H1 (cell line): ENCODE measurements around the gene UQCRC2. TPM values are rescaled to one million over a fixed set of nuclear protein-coding genes. Genes with fewer than 3 reads are reported as not detected.
"Not testable (repeated sequence)": the region's sequence is repeated elsewhere in the genome, so short reads cannot be mapped to it uniquely, and the experiment has no call there.

Source experiments
- CTCF ChIA-PET: fragments of 300-600 bp; sonication (Branson Sonifier 250); formaldehyde crosslinking; loops from one replicate; lab custom pipeline; 2021; ENCODE audit not compliant: partially characterized antibody; lab: Charles Lee
- POLR2A ChIA-PET: fragments of 300-600 bp; sonication (Branson Sonifier 250); formaldehyde crosslinking; loops from one replicate; lab custom pipeline; 2021; ENCODE audit warnings: inconsistent platforms; ENCODE audit not compliant: partially characterized antibody; lab: Charles Lee
- DNase-seq, 2 experiments: peaks; one replicate each; pipeline versions ENCODE4 v3.0.0 to v3.0.0-alpha.2; 2010 to 2022; ENCODE audit warnings: low spot score in 2 of 2, low read depth in 1 of 2, mixed read lengths in 1 of 2
- FAIRE-seq: peaks from 2 replicates; lab custom pipeline; 2011; peaks lifted over from hg19 to GRCh38; lab: Jason Lieb, UNC
- H2AFZ ChIP-seq: 2 replicates; pipeline ENCODE4 v1.8.1; 2012; ENCODE audit warnings: low read length, inconsistent platforms
- H2AK5ac ChIP-seq: 2 replicates; pipeline ENCODE4 v1.6.1; 2013; ENCODE audit warnings: low read depth, low read length
- H2BK120ac ChIP-seq: replicated peaks from 2 replicates; pipeline ENCODE3; 2013; ENCODE audit warnings: low read depth, low read length, inconsistent platforms
- H2BK12ac ChIP-seq: 2 replicates; pipeline ENCODE4 v1.6.1; 2013; ENCODE audit warnings: low read depth, low read length
- H2BK15ac ChIP-seq: 2 replicates; pipeline ENCODE4 v1.6.1; 2013; ENCODE audit warnings: low read length
- H2BK20ac ChIP-seq: 2 replicates; pipeline ENCODE4 v1.6.1; 2013; ENCODE audit warnings: low read length
- H2BK5ac ChIP-seq: 2 replicates; pipeline ENCODE4 v1.6.1; 2013; ENCODE audit warnings: low read depth, low read length
- H3K14ac ChIP-seq: 2 replicates; pipeline ENCODE4 v1.6.1; 2013; ENCODE audit warnings: inconsistent platforms; ENCODE audit not compliant: insufficient read length
- H3K18ac ChIP-seq: 2 replicates; pipeline ENCODE4 v1.6.1; 2013; ENCODE audit warnings: low read length; ENCODE audit errors: extremely low read depth
- H3K23ac ChIP-seq: 2 replicates; pipeline ENCODE4 v1.6.1; 2013; ENCODE audit warnings: inconsistent platforms; ENCODE audit not compliant: insufficient read length
- H3K23me2 ChIP-seq: 2 replicates; pipeline ENCODE4 v1.6.1; 2013; ENCODE audit warnings: low read depth, low read length
- H3K27ac ChIP-seq: 2 replicates; pipeline ENCODE4 v1.6.1; 2011; ENCODE audit warnings: low read depth, low read length, inconsistent platforms
- H3K27me3 ChIP-seq, 4 experiments: replicated peaks in 1 of 4; 1 replicate in 1 of 4; 2 replicates in 3 of 4; pipeline versions ENCODE4 v1.6.1 to v1.8.1; 2011 to 2013; ENCODE audit warnings: low read length in 3 of 4, mild to moderate bottlenecking in 3 of 4, inconsistent platforms in 2 of 4, mixed read lengths in 2 of 4, moderate library complexity in 1 of 4; ENCODE audit not compliant: control insufficient read depth in 3 of 4, insufficient read depth in 3 of 4; ENCODE audit errors: extremely low read depth in 1 of 4
- H3K36me3 ChIP-seq, 4 experiments: 2 replicates each; pipeline versions ENCODE4 v1.6.1 to v1.8.1; 2011 to 2013; ENCODE audit warnings: mild to moderate bottlenecking in 4 of 4, low read length in 3 of 4, moderate library complexity in 2 of 4, control low read depth in 1 of 4, inconsistent platforms in 1 of 4; ENCODE audit not compliant: insufficient read depth in 4 of 4, control insufficient read depth in 2 of 4
- H3K4ac ChIP-seq: replicated peaks from 2 replicates; pipeline ENCODE3; 2013; ENCODE audit warnings: low read length, low read depth, mixed read lengths, inconsistent platforms; ENCODE audit not compliant: insufficient read length
- H3K4me1 ChIP-seq, 4 experiments: replicated peaks in 1 of 4; 1 replicate in 1 of 4; 2 replicates in 3 of 4; pipeline versions ENCODE4 v1.6.1 to v1.8.1; 2011 to 2013; ENCODE audit warnings: low read length in 3 of 4, inconsistent platforms in 2 of 4, mixed read lengths in 1 of 4; ENCODE audit not compliant: insufficient read depth in 4 of 4, control insufficient read depth in 3 of 4
- H3K4me2 ChIP-seq, 2 experiments: 2 replicates each; pipeline versions ENCODE4 v1.6.1 to v1.8.1; 2011 to 2013; ENCODE audit warnings: low read depth in 2 of 2, low read length in 2 of 2, control low read depth in 1 of 2, inconsistent platforms in 1 of 2, mild to moderate bottlenecking in 1 of 2; ENCODE audit not compliant: insufficient read depth in 1 of 2
- H3K4me3 ChIP-seq, 4 experiments: fragments of 200-600, 300-600 bp in 1 of 4; sonication (generic), shearing (Covaris generic), sonication (Bioruptor Twin) in 1 of 4; 2 replicates each; pipeline versions ENCODE4 v1.5.1 to v1.8.1; 2011 to 2016; ENCODE audit warnings: low read length in 4 of 4, low read depth in 3 of 4, control low read depth in 2 of 4, inconsistent platforms in 2 of 4, mild to moderate bottlenecking in 2 of 4, mixed read lengths in 1 of 4, moderate library complexity in 1 of 4; ENCODE audit not compliant: insufficient read depth in 2 of 4; ENCODE audit errors: extremely low read depth in 1 of 4
- H3K56ac ChIP-seq: replicated peaks from 2 replicates; pipeline ENCODE3; 2013; ENCODE audit warnings: low read depth, mild to moderate bottlenecking, mixed read lengths, low read length, inconsistent platforms; ENCODE audit not compliant: insufficient read length
- H3K79me1 ChIP-seq: 2 replicates; pipeline ENCODE4 v1.6.1; 2013; ENCODE audit warnings: low read depth, low read length, control low read depth
- H3K79me2 ChIP-seq, 2 experiments: 2 replicates each; pipeline versions ENCODE4 v1.6.1 to v1.8.1; 2012 to 2013; ENCODE audit warnings: low read length in 2 of 2, mild to moderate bottlenecking in 2 of 2, inconsistent platforms in 1 of 2; ENCODE audit not compliant: insufficient read depth in 2 of 2, control insufficient read depth in 1 of 2
- H3K9ac ChIP-seq, 4 experiments: replicated peaks in 1 of 4; 1 replicate in 1 of 4; 2 replicates in 3 of 4; pipeline versions ENCODE4 v1.6.1 to v1.8.1; 2011 to 2013; ENCODE audit warnings: low read depth in 3 of 4, low read length in 3 of 4, control low read depth in 2 of 4, mild to moderate bottlenecking in 2 of 4, moderate library complexity in 2 of 4, inconsistent platforms in 1 of 4; ENCODE audit errors: extremely low read depth in 1 of 4
- H3K9me3 ChIP-seq, 2 experiments: 2 replicates each; pipeline versions ENCODE4 v1.6.1 to v1.8.1; 2012 to 2013; ENCODE audit warnings: mild to moderate bottlenecking in 2 of 2, moderate library complexity in 2 of 2, control low read depth in 1 of 2, inconsistent platforms in 1 of 2, low read depth in 1 of 2, low read length in 1 of 2, mixed read lengths in 1 of 2; ENCODE audit not compliant: insufficient read depth in 2 of 2
- H4K20me1 ChIP-seq, 2 experiments: replicated peaks in 1 of 2; 2 replicates each; pipeline versions ENCODE3 to v1.8.1; 2011 to 2013; ENCODE audit warnings: inconsistent platforms in 2 of 2, low read length in 2 of 2, mild to moderate bottlenecking in 1 of 2; ENCODE audit not compliant: insufficient read depth in 2 of 2, control insufficient read depth in 1 of 2
- H4K5ac ChIP-seq: 2 replicates; pipeline ENCODE4 v1.6.1; 2013; ENCODE audit warnings: low read length, low read depth, mixed read lengths, inconsistent platforms; ENCODE audit not compliant: insufficient read length
- H4K8ac ChIP-seq: 2 replicates; pipeline ENCODE4 v1.8.0; 2013; ENCODE audit warnings: mild to moderate bottlenecking, moderate library complexity, low read length, inconsistent platforms; ENCODE audit not compliant: insufficient read depth; ENCODE audit errors: extremely low read depth
- H4K91ac ChIP-seq: replicated peaks from 2 replicates; pipeline ENCODE3; 2013; ENCODE audit warnings: low read length, mixed read lengths, inconsistent platforms; ENCODE audit not compliant: insufficient read length
- WGBS, 2 experiments: shearing (Covaris generic) in 1 of 2; methylation state at CpG; one replicate each; pipeline versions ENCODE4 v1.1.6 to v1.1.7; 2013 to 2015; ENCODE audit warnings: low lambda C conversion rate in 2 of 2, mixed read lengths in 2 of 2, inconsistent platforms in 1 of 2, low coverage in 1 of 2, missing lambda C conversion rate in 1 of 2; ENCODE audit not compliant: insufficient replicate concordance in 2 of 2, insufficient coverage in 1 of 2, insufficient read length in 1 of 2; ENCODE audit errors: extremely low coverage in 1 of 2, missing lambda C conversion rate in 1 of 2; 5-methylcytosine and 5-hydroxymethylcytosine counted together
- polyA plus RNA-seq, 7 experiments: library from polyadenylated mRNA; depleted of rRNA in 3 of 7; stranded (reverse) in 5 of 7; unstranded in 2 of 7; fragments of >200 nt in 5 of 7; fragments of 200-250 nt in 2 of 7; gene quantifications; 1 replicate in 5 of 7; 2 replicates in 1 of 7; 4 replicates in 1 of 7; pipeline versions ENCODE4 v1.2.1 to v1.2.3, GENCODE V29; 2011 to 2013; ENCODE audit warnings: missing spikeins in 2 of 7, mixed read lengths in 2 of 7
- total RNA-seq: library from RNA; stranded (reverse); fragmentation: NEBNext Ultra II Directional; extraction: Animal tissue kit (Norgen Biotek cat#: 25700); gene quantifications from 2 replicates; pipeline ENCODE4 v1.2.1, GENCODE V29; 2021

Gene UQCRC2
- total and polyA plus RNA-seq, 2 of the 8 experiments (the other 6 are each of a cell fraction or from before 2014, with no cell fraction given), result 94.4 to 182 TPM

DNA sequence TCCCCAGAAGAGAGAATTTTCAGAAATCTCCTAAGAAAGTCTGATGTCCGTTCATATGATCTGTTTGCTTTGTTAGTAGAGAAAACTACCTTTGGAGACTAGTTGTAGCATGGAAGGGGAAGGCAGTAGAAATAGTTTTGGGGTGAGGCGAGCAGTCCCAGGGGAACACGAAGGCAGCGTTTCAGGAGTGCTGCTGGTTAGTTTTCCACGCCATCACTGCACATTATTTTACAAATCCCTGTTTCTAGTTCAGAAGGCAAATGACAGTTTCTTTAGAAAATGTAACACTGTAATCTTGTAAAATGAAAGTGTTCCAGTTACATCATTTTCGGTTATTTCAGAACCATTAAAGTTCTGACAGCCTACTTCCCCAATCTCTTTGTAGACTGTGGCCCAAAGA lies 16.9 kb upstream of the UQCRC2 start:
- H3K9me3 ChIP-seq, H3K4me1 ChIP-seq, H2BK20ac ChIP-seq, H3K79me2 ChIP-seq, H2BK5ac ChIP-seq, DNase-seq, H3K4me2 ChIP-seq, H3K9ac ChIP-seq, H3K27ac ChIP-seq, H4K20me1 ChIP-seq, H4K91ac ChIP-seq, H2AFZ ChIP-seq, H3K36me3 ChIP-seq, H2BK12ac ChIP-seq, POLR2A ChIA-PET, H4K5ac ChIP-seq, H3K23me2 ChIP-seq, H3K79me1 ChIP-seq, H3K56ac ChIP-seq, H2AK5ac ChIP-seq, H3K4ac ChIP-seq, H3K4me3 ChIP-seq, H2BK15ac ChIP-seq, H3K18ac ChIP-seq, H2BK120ac ChIP-seq, H3K23ac ChIP-seq, FAIRE-seq, H3K14ac ChIP-seq, H4K8ac ChIP-seq, H3K27me3 ChIP-seq: not testable (repeated sequence)
- WGBS, 2 experiments, result 91% methylated on average over 5 of the region's 6 CpGs; no CpG with 5 or more reads in 1 of the 2 experiments
- CTCF ChIA-PET, result interaction anchor here (0.6 kb wide), 1 partner anchor 186 kb away, joined by 3 read pairs; no protein-coding TSS in a partner anchor
